ENCODE results near the gene RIPOR3.
"Not testable (repeated sequence)": the region's sequence is repeated elsewhere in the genome, so short reads cannot be mapped to it uniquely, and the experiment has no call there.

RIPOR3 gene

DNA sequence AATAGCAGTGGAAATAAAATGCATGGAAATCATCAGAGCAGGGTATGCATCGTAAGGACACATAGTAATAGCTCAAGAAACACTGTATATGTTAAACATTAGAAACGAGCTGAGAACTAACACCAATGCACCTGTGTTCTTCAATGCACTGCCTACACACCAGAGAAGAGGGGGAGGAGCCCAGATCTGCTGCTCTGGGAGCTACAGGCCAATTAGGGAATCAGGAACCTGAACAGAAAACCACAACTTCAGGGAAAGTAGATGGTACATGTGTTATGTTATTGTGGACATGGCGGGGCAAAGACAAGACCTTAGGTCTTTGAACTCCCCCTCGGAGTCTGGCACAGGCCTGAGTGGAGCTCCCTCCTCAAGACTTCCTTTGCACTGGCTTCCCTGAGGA, 39.7 kb downstream of the RIPOR3 start:
- DNase-seq, result no peak

DNA sequence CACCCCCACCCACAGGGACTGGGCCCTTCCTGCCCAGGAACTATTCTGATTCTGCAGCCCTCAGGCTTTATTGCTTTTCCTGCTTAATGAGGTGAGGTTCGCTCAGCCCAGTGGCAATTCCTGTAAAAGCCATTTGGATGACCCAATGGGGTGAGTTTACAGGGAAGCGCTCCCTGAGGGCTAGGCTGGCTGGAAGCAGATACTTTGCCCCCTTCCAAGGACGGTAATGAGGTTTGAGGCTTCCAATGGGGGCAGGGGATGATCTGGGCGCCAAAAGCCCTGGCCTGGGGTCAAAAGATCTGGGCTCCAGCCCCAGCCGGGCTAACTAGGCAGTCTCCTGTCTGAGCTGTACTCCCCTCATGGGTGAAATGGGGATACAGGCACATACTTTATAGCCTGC, 41.8 kb downstream of the RIPOR3 start:
- no peak for DNase-seq

DNA sequence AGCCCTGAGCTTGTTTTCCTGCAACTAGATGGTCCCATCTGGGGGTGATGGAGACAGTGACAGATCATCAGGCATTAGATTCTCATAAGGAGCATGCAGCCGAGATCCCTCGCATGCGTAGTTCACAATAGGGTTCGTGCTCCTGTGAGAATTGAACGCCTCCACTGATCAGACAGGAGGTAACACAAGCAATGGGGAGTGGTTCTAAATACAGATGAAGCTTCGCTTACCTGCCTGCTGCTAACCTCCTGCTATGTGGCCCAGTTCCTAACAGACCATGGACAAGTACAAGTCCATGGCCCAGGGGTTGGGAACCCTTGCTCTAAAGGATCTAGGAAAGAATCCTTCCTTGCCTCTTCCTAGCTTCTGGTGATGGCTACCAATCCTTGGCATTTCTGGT, 42.7 kb downstream of the RIPOR3 start:
- DNase-seq, result no peak

DNA sequence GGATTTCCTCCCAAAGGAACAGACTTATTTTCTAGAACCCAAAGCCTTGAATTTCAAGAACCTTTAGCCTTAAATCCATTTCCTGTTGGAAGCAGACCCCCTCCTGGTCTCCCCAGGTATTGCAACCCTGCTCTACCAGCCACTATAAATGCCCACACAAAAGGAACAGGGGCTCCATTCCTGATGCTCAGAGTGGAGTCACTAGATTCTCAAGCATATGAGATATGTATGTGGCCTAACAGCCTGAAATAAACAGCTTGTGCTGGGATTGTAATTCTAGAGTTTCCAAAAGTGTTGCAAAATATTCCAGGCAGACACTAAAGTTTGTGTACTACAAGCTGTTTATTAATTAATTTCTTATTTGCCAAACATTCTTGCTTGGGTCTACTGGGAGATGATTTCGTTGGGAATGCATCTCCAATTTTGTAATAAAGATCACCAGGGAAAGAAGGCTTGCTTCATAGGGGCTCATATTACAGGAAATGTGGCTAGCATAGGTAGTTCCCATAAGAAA, 44.8 kb downstream of the RIPOR3 start:
- DNase-seq, result no peak

- DNase-seq, result peak; percentile 25
Measured at GRCh38 chr20:50645253-50646068, 45.9 kb downstream of the RIPOR3 start.

- DNase-seq, result no peak
Measured at GRCh38 chr20:50642288-50642803, 49.0 kb downstream of the RIPOR3 start.

DNA sequence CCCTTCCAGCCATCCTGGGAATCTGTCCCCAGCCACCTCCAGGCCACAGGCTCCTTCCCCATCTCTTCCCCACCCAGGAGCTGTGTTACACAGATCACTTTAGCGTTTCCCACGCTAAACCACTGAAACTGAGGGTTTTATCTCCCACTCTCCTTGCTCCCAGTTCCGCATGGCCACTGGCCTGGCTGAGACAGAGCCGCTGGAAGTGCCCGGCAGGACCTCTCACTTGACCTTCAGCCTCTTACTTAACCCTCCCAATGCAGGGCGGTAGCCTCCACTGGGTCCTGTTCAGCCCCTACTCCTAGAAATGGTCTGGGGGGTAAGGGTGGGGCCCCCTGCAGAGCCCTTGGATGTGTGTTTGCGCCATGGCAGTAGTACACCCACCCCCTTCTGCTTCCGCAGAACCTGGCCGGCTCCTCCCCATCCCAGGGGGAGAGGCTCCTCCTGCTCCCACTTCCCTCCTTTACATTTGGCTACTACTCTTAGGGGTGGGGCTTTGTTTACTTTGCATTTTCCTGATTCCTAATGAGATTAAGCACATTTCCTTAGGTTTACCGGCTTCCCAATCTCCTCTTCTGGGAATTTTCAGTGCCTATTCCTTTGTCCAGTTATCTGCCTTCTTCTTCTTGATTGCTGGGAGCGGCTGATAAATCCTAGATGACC, 49.6 kb downstream of the RIPOR3 start:
- not testable (repeated sequence) for DNase-seq

- not testable (repeated sequence) for DNase-seq
Measured at GRCh38 chr20:50639971-50640711, 51.2 kb downstream of the RIPOR3 start.

- DNase-seq, result not testable (repeated sequence)
Measured at GRCh38 chr20:50638015-50638847, 53.1 kb downstream of the RIPOR3 start.

- no peak for DNase-seq
Measured at GRCh38 chr20:50636601-50637540, 54.5 kb downstream of the RIPOR3 start.

GRCh38 chr20:50635676-50636600, 55.4 kb downstream of the RIPOR3 start:
- DNase-seq, result no peak

DNA sequence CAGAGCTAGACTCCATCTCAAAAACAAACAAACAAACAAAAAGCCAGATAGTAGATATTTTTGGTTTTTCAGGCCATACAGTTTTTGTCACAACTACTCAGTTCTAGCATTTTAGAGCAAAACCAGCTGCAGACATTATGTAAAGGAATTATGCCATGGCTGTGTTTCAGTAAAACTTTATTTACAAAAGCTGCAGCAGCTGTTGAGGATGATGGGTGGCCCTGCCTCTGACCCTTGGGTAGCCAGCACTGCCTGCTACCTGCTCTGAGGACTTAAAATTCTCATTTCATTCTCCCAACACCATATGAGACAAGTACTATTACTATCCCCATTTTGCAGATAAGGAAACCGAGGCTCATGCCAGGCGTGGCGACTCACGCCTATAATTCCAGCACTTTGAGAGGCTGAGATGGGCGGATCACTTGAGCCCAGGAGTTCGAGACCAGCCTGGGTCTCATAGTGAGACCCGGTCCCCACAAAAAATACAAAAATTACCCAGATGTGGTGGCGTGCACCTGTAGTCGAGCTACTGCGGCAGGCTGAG, 56.3 kb downstream of the RIPOR3 start:
- no peak for DNase-seq

GRCh38 chr20:50634191-50634590, 57.2 kb downstream of the RIPOR3 start:
- no peak for DNase-seq

DNA sequence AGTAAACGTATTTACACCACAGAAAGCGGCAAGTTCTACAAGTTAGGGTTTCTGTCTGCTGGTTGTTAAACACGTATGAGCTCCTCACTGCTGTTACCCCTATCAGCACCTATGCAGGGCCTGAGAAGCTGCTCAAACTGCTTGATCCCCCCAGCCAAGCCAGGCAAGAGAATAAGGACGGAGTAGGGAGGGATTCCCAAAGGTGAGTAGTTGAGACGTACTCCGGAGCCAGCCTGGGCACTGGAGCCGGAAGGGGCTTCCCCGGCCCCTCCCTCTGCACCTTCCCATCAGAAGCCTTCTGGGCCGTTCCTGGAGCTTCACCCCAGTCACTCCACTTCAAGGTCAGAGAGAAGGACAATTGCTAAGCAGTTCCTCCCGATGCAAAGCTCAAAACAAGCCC, 58.0 kb downstream of the RIPOR3 start:
- DNase-seq, result no peak

DNA sequence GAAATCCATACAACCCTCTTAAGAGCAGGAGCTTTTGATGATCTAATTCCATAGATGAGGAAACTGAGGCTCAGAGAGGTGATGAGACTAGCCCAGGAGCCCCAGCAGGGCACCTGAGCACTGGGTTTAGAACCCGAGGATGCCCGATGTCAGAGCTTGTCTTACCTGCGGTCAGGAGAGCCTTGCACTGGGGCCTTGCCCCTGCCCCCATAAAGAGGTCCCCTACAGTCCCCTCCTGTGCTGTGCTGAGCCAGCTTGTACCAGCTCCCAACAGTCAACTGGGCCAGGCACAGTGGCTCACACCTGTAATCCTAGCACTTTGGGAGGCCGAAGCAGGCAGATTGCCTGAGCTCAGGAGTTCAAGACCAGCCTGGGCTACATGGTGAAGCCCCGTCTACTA, 58.6 kb downstream of the RIPOR3 start:
- no peak for DNase-seq

- no peak for DNase-seq
Measured at GRCh38 chr20:50632236-50632635, 59.1 kb downstream of the RIPOR3 start.

DNA sequence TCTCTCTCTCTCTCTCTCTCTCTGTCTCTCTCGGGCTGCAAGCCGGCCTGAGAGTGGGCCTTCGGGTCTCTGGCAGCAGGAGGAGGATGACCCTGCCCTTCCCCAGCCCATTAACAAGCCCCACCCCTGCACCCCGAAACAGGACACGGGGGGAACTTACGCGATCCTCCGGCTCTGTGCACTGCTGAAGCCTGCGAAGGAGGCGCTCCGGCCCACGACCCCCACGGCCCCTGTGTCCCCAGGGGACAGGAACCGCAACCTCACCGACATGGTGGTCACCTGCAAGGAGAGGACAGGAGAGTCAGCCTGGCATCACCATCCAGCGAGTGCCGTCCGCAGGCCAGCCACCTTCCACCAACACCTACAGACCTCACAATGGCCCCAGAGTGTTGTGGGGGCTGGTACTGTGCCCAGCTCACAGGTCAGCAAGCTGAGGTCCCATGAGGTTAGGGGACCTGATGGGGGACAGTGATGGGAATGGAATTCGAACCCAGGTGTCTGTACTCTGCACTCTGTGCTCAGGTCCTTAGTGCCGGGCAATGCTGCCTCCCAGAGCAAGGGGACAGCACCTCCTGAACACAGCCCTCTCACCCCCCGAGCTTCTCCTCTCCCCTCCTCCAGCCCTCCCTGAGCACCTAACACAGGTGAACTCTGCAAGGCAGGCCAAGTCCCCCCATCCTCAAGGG, 60.6 kb downstream of the RIPOR3 start:
- no peak for DNase-seq

GRCh38 chr20:50629670-50630045, 61.7 kb downstream of the RIPOR3 start:
- DNase-seq, result no peak
